HK-2 (cell line): ENCODE results near the gene KRT23.
A peak's percentile ranks its signal among the peaks of the same experiment; 100 is the strongest.

ENCODE experiments used
- DNase-seq: peaks from one replicate; pipeline ENCODE4 v3.0.0-alpha.2; 2018; ENCODE audit not compliant: unreplicated experiment

Gene KRT23, protein sequence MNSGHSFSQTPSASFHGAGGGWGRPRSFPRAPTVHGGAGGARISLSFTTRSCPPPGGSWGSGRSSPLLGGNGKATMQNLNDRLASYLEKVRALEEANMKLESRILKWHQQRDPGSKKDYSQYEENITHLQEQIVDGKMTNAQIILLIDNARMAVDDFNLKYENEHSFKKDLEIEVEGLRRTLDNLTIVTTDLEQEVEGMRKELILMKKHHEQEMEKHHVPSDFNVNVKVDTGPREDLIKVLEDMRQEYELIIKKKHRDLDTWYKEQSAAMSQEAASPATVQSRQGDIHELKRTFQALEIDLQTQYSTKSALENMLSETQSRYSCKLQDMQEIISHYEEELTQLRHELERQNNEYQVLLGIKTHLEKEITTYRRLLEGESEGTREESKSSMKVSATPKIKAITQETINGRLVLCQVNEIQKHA

DNA sequence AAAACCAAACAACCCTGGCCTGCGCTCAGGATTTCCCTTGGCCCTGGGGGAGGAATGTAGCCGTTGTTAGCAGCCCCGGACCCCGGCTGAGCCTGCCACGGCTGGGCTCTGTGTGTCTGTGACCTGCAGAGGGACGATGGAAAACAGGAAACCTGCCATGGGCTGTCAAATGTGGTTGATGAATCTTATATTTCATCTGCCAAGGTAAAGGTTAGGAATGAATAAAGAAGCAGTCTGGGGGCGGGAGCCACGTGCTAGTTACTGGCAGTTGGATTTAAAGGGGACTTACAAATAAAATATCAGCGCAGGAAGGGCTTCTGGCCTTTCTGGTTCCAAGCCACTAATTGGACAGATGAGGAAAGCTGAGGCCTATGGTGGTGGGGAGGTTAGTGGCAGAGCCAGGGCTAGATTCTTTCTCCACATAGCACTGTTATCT lies at the start of gene KRT23:
KRT23 (minus strand) TSS at position 263 of the 436 bp plus-strand sequence. CDS start 1,043 bp downstream, outside the sequence.
- DNase-seq, result no peak

- no peak for DNase-seq
These were observed 49.5 kb upstream of the KRT23 start for GRCh38 chr17:40986920-40987319.

GRCh38 chr17:40984226-40984625 lies 46.8 kb upstream of the KRT23 start, which contains the start of gene KRT40:
Gene KRT40 (minus strand): TSS chr17:40984326. CDS start chr17:40984273, 53 bp downstream.
- no peak for DNase-seq

GRCh38 chr17:40981115-40981514 lies 43.7 kb upstream of the KRT23 start:
- DNase-seq, result no peak

GRCh38 chr17:40980596-40980995 lies 43.1 kb upstream of the KRT23 start:
- DNase-seq, result no peak

GRCh38 chr17:40980117-40980516 lies 42.7 kb upstream of the KRT23 start:
- DNase-seq, result no peak

GRCh38 chr17:40978575-40979151 lies 41.2 kb upstream of the KRT23 start:
- no peak for DNase-seq

DNA sequence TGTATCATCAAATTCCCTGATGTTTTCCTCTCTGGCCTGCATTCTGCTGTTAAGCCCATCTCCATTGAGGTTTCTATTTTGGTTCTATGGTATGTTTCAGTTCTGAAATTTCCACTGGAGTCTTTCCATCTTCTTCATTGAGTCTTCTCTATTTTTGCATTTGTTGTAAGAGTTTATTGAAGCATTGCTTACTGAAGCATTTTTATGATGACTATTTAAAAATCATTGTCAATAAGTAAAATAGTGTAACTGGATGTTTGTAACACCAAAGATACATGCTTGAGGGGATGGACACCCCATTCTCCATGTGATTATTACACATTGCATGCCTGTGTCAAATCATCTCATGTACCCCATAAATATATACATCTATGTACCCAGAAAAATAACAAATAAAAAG lies 38.1 kb upstream of the KRT23 start:
- DNase-seq, result no peak

DNA sequence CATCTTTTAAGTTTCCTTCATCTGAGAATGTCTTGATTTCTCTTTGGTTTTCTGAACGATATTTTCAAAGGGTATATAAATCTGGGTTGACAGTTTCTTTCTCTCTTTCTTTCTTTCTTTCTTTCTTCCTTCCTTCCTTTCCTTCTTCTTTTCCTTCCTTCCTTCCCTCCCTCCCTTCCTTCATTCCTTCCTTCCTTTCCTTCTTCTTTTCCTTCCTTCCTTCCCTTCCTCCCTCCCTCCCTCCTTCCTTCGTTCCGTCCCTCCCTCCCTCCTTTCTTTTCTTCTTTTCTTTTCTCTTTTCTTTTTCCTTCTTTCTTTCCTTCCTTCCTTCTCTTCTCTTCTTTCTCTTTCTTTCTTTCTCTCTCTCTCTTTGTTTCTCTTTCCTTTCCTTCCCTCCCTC lies 36.9 kb upstream of the KRT23 start:
- DNase-seq, result no peak

GRCh38 chr17:40967582-40967981 lies 30.1 kb upstream of the KRT23 start:
- no peak for DNase-seq

GRCh38 chr17:40966848-40967247 lies 29.4 kb upstream of the KRT23 start, which contains the start of gene KRT39:
Gene KRT39 (minus strand): TSS chr17:40966948. CDS start chr17:40966856, 92 bp downstream.
- DNase-seq, result no peak

DNA sequence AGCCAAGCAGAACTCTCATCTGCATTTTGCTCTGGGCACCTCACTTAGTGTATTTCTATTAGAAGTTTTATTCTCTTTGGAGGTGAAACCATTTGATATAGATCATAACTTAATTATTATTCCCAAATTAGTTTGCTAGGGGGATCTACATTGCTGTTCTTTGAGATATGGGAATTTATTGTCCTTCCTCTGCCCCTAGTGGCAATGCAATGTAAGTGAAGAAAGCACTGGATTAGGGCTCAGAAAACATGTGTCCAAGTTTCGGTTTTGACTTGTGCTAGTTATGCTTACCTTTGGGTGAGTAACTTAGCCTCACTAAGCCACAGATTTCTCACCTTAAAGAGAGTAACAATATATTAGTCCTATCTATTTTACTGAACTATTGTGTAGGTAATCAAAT lies 26.4 kb upstream of the KRT23 start:
- DNase-seq, result no peak

DNA sequence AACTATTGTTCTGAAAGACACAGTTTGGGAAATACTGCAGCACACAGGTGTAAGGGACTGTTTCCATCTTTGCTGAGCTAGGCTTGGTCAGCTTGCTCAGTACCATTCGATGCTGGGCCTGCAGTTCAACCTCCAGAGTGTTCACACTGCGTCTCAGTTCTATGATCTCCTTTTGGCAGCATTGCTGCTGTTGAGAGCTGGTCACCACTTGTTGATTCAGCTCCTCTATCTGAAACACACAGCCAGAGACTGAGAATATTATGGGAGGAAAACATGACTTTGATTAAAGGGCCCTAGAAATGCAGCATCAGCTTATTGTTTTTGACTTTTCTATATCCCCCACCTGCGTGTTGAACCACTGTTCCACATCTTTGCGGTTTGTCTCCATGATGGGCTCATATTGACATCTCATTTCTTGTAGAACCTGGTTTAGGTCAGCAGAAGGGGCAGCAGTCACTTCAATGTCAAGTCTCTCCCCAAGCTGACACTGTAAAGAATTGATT lies 24.7 kb upstream of the KRT23 start:
- DNase-seq, result no peak

DNA sequence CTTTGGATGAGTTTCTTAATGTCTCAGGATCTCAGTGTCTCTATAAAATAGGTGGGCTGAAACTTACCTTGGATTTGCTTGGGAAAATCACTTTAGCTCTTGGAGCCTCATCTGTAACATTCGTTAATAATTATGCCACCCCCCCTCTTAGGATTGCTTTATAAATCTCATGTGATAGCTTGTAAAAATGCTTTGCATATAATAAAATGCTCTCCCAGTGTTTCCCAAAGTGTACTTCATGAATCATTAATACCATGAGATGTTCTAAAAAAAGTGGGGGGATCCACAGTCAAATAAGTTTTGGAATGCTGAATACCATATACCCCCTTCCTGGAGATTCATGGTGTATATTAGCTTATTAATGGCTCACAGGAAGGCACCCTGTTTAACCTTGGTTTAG lies 24.1 kb upstream of the KRT23 start:
- DNase-seq, result no peak

GRCh38 chr17:40960144-40960543 lies 22.7 kb upstream of the KRT23 start:
- DNase-seq, result no peak

DNA sequence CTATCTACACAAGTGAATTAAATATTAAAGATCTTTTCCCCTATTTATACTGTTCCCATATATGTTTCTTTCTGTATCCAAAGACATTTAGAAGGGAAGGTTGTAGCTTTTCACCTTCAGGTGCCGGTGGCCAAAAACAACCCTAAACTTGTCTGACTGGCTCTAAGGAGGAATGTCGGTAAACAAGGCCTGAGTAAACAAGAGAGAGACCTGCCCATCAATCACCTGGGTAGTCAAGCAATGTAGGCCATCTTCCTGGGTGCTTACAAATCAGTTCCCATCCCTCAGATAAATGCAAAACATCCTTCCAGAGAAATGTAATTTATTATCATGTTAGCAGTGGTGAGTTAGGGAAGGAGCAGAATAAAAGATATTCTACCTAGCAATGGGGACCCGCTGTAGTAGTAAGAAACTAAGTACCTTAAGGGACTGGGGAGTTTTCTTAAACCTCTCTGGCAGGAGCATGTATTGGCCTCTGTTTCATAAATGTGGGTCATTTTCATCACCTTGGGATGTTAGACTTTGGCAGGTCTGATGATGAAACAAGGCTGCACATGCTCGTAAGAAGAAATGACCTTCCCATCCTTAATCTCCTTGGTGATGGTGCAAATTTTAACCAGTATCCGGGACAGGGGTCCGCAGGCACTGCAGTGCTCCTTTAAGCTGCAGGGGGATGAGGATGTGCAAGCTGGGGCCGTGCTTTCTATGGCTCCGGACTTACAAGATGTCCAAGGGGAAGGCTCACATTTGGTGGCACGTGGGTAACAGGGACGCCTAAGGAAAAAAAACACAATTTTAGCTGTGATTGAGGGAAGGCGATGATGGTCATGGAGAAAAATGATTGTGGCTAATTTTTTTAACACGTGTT lies 20.9 kb upstream of the KRT23 start:
- no peak for DNase-seq

DNA sequence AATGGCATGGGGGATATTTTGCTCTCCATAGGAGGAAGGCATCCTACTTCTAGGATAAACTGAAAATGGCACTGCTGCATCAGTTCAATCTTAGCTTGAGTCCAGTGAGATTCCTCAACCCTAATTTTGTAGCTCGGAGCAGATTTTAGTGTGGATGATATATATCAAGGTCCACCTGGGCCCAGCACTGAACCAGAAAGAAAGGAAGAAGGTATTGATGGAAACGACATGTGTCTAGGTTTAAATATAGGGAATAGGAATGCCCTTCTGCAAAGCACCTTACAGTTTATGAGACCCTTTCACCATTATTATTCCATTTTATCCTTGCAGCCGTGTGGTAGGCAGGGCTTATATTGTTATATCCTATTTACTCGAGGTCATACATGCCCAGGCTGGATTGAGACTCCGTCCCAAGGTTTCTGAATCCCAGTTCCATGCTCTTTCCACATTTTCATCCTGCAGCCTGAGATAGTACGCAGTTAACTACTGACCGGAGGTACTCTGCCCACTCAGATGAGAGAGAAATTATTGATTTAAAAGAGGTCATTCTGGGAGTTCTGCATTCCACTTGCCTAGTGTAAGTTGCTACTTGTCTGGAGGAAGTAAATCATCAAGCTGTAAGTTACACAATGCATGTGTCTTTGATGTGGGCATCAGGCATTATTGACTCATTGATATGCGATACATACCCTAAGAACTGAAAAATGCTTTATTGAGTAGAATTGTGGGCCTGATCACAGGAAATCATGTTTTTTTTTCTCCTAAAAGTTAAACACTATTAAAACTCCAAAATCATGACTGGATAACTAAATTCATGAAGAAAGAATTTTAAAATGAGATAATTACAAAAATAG lies 19.2 kb upstream of the KRT23 start:
- DNase-seq, result peak; percentile 21

- DNase-seq, result no peak
These were observed 16.4 kb upstream of the KRT23 start for GRCh38 chr17:40953881-40954280.

- DNase-seq, result no peak
These were observed 15.2 kb upstream of the KRT23 start for GRCh38 chr17:40952661-40953060.

GRCh38 chr17:40952154-40952553 lies 14.7 kb upstream of the KRT23 start:
- DNase-seq, result no peak

GRCh38 chr17:40951011-40951622 lies 13.7 kb upstream of the KRT23 start:
- DNase-seq, result no peak
